ENCODE results near the gene BFSP1. TPM values are rescaled to one million over a fixed set of nuclear protein-coding genes. Genes with fewer than 3 reads are reported as not detected.
A peak's percentile ranks its signal among the peaks of the same experiment; 100 is the strongest.

The BFSP1 gene
- total RNA-seq, 1 donor from 2014 or later: 3.5 TPM

DNA sequence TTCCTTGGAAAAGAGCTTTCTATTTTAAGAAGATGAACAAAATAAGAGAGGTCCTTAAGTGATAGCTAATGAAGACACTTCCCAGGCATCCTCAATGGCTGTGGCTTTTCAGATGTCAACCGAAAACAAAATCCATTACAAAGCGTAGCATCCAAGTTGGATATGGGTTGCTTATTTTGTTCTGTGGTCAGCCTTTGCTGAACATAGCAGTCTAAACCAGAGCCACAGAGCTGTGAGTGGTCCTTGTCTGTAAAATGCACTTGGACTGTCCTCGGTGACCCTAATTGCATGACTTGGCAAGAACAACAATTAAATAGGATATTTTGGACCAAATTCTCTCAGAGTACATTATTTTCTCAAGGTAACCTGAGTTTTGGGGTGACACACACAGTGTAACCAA, 10.4 kb upstream of the BFSP1 start:
- H3K27me3 Mint-ChIP-seq (ENCODE audit: unreplicated experiment): no peaks in the 10 kb centered on the region
- peaks cover 4% of the 10 kb centered on the region for H3K4me1 Mint-ChIP-seq (ENCODE audit: unreplicated experiment)
- TF ChIP-seq, protein P1, sequence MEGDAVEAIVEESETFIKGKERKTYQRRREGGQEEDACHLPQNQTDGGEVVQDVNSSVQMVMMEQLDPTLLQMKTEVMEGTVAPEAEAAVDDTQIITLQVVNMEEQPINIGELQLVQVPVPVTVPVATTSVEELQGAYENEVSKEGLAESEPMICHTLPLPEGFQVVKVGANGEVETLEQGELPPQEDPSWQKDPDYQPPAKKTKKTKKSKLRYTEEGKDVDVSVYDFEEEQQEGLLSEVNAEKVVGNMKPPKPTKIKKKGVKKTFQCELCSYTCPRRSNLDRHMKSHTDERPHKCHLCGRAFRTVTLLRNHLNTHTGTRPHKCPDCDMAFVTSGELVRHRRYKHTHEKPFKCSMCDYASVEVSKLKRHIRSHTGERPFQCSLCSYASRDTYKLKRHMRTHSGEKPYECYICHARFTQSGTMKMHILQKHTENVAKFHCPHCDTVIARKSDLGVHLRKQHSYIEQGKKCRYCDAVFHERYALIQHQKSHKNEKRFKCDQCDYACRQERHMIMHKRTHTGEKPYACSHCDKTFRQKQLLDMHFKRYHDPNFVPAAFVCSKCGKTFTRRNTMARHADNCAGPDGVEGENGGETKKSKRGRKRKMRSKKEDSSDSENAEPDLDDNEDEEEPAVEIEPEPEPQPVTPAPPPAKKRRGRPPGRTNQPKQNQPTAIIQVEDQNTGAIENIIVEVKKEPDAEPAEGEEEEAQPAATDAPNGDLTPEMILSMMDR (IDR thresholded peaks at IDR 0.05; ENCODE audit: unreplicated experiment): no peak
- H3K36me3 Mint-ChIP-seq (ENCODE audit: low read depth, unreplicated experiment): no peaks in the 10 kb centered on the region
- H3K4me3 Mint-ChIP-seq (ENCODE audit: unreplicated experiment): no peak overlapping the region
- H3K9me3 Mint-ChIP-seq (ENCODE audit: unreplicated experiment): no peaks in the 10 kb centered on the region
- DNase-seq (ENCODE audit: low spot score): no peak
- no peak overlapping the region for H3K27ac Mint-ChIP-seq (ENCODE audit: unreplicated experiment)

DNA sequence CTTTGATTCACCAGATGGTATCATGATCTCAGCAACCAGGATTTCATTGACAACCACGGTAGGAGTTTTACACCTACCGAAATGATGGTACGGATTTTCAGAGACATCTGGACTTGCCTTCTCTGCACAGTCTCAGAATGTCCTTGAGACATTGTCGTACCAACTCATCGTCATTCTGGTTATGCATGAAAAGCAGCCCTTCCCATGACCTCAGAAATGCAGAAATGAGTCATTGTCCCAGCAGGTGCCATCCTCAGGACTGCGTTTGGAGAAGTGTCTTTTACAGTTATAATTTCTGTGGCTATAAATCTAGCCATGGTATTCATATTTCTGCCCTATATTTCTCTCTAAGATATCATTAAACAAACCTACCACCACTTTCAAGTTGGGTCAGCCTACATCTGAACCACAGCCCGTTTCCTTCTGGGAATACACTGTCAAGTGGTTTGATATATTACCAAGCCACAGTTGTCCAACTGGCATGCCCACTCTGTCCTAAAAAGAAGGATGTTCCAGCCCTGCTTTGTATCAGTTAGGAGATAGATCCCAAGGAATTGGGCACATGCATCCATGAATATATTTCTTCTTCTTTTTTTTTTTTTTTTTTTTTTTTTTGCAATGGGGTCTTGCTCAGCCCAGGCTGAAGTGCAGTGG, 7.5 kb upstream of the BFSP1 start:
- H3K36me3 Mint-ChIP-seq (ENCODE audit: low read depth, unreplicated experiment): no peaks in the 10 kb centered on the region
- DNase-seq (ENCODE audit: low spot score): no peak
- no peak overlapping the region for H3K27ac Mint-ChIP-seq (ENCODE audit: unreplicated experiment)
- H3K4me1 Mint-ChIP-seq (ENCODE audit: unreplicated experiment): peaks cover 8% of the 10 kb centered on the region
- H3K9me3 Mint-ChIP-seq (ENCODE audit: unreplicated experiment): no peaks in the 10 kb centered on the region
- H3K27me3 Mint-ChIP-seq (ENCODE audit: unreplicated experiment): no peaks in the 10 kb centered on the region
- no peak overlapping the region for H3K4me3 Mint-ChIP-seq (ENCODE audit: unreplicated experiment)
- TF ChIP-seq, protein P1 (IDR thresholded peaks at IDR 0.05; ENCODE audit: unreplicated experiment): no peak

DNA sequence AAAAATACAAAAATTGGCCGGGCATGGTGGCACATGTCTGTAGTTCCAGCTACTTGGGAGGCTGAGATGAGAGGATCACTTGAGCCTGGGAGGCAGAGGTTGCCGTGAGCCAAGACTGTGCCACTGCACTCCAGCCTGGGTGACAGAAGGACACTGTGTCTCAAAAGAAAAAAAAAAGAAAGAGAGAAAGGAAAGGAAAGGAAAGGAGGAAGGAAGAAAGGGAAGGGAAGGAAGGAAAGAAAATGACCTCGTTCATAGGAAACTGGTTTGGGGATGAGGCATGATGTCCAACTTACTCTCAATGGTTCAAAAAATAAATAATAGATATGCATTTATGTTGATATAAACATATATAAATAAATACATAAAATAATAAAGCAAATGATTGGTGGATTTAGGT, 6.8 kb upstream of the BFSP1 start:
- Mint-ChIP-seq H3K27me3 (ENCODE audit: unreplicated experiment) (no peaks in the 10 kb centered on the region), H3K27ac (ENCODE audit: unreplicated experiment) (no peak overlapping the region), H3K36me3 (ENCODE audit: low read depth, unreplicated experiment) (no peaks in the 10 kb centered on the region), H3K9me3 (ENCODE audit: unreplicated experiment) (no peaks in the 10 kb centered on the region), H3K4me3 (ENCODE audit: unreplicated experiment) (no peak overlapping the region), H3K4me1 (ENCODE audit: unreplicated experiment) (peaks cover 8% of the 10 kb centered on the region)
- DNase-seq (ENCODE audit: low spot score): no peak
- TF ChIP-seq, protein P1 (IDR thresholded peaks at IDR 0.05; ENCODE audit: unreplicated experiment): no peak

DNA sequence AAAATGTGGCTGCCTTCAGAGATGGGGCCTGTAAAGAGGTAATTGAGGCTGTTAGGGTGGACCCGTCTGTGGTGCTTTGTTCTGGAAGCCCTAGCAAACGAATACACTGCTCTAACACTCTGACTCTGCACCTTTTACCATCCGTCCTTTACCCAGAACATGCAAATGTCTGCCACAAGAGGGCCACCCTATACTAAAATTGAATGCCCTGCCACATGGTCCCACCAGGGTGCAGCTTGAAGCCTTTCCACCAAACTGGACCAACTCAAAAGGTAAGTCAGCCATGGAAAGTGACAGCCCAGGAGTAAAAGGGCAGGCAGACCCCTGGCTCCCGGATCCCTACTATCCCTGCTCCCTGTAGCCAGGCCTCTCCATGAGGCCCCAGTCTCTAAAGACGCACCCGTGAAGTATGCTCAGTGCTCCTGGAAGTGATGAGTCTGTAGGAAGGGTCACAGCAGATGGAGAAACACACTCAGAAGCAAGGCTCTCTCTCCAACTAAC, 5.8 kb upstream of the BFSP1 start:
- TF ChIP-seq, protein P1 (IDR thresholded peaks at IDR 0.05; ENCODE audit: unreplicated experiment): peak; percentile 81
- Mint-ChIP-seq H3K4me3 (ENCODE audit: unreplicated experiment) (no peak overlapping the region), H3K9me3 (ENCODE audit: unreplicated experiment) (no peaks in the 10 kb centered on the region), H3K4me1 (ENCODE audit: unreplicated experiment) (peaks cover 8% of the 10 kb centered on the region), H3K27me3 (ENCODE audit: unreplicated experiment) (no peaks in the 10 kb centered on the region), H3K27ac (ENCODE audit: unreplicated experiment) (no peak overlapping the region), H3K36me3 (ENCODE audit: low read depth, unreplicated experiment) (no peaks in the 10 kb centered on the region)
- peak; percentile 71 for DNase-seq (ENCODE audit: low spot score)

DNA sequence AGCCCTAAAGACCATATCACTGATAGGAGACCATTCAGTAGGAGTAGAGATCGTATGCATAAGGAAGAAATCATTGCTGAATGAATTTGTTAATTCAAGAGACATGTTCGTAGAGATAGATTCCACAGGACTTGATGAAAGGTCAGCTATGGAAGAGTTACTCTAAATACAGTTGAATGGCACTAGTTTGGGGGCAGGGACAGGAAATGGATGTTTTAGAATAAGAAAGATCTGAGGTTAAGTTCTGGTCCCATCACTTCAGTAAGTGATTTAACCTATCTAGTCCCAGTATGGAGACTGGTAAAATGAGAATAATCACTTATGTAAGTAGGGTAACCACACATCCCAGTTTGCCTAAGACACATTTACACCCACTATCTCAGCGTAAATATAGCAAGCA, 2.9 kb upstream of the BFSP1 start:
- H3K4me1 Mint-ChIP-seq (ENCODE audit: unreplicated experiment): peaks cover 4% of the 10 kb centered on the region
- H3K27ac Mint-ChIP-seq (ENCODE audit: unreplicated experiment): no peak overlapping the region
- no peak overlapping the region for H3K4me3 Mint-ChIP-seq (ENCODE audit: unreplicated experiment)
- TF ChIP-seq, protein P1 (IDR thresholded peaks at IDR 0.05; ENCODE audit: unreplicated experiment): no peak
- no peaks in the 10 kb centered on the region for H3K36me3 Mint-ChIP-seq (ENCODE audit: low read depth, unreplicated experiment)
- peaks cover 6% of the 10 kb centered on the region for H3K27me3 Mint-ChIP-seq (ENCODE audit: unreplicated experiment)
- no peak for DNase-seq (ENCODE audit: low spot score)
- H3K9me3 Mint-ChIP-seq (ENCODE audit: unreplicated experiment): no peaks in the 10 kb centered on the region

Measured in endothelial cell (in vitro differentiated cells).